Heart right ventricle (tissue), 16 donors: ENCODE measurements around the gene FBN1. TPM values are rescaled to one million over a fixed set of nuclear protein-coding genes. Genes with fewer than 3 reads are reported as not detected.

Experiments
- ATAC-seq, 8 donors: fragments of 200-7000 bp; cut with Tn5 transposase; one replicate each; pipeline ENCODE4 v1.9.1; 2020; ENCODE audit warnings: mild to moderate bottlenecking in 8 of 8, moderate library complexity in 8 of 8, moderate number of reproducible peaks in 1 of 8
- DNase-seq, 2 donors: peaks; one replicate each; pipeline ENCODE4 v3.0.0-alpha.2; 2020
- H3K27ac ChIP-seq, 10 donors: fragments of 200-600 bp; sonication (generic) in 2 of 10; one replicate each; pipeline versions ENCODE4 v1.5.0 to v1.8.0; 2020 to 2022; ENCODE audit warnings: mild to moderate bottlenecking in 3 of 10
- H3K27me3 ChIP-seq, 7 donors: fragments of 200-600 bp; one replicate each; pipeline ENCODE4 v1.8.0; 2021 to 2022; ENCODE audit warnings: mild to moderate bottlenecking in 2 of 7
- H3K36me3 ChIP-seq, 9 donors: fragments of 200-600 bp; sonication (generic) in 1 of 9; one replicate each; pipeline versions ENCODE4 v1.5.0 to v1.8.0; 2020 to 2022; ENCODE audit warnings: mild to moderate bottlenecking in 2 of 9
- H3K4me1 ChIP-seq, 9 donors: fragments of 200-600 bp; sonication (generic) in 1 of 9; one replicate each; pipeline versions ENCODE4 v1.5.0 to v1.8.0; 2020 to 2022; ENCODE audit warnings: mild to moderate bottlenecking in 4 of 9
- H3K4me3 ChIP-seq, 10 donors: fragments of 200-600 bp; sonication (generic) in 2 of 10; one replicate each; pipeline versions ENCODE4 v1.5.0 to v1.8.0; 2020 to 2022; ENCODE audit warnings: mild to moderate bottlenecking in 7 of 10, moderate library complexity in 2 of 10
- H3K9me3 ChIP-seq, 11 donors: fragments of 200-600 bp in 10 of 11; sonication (generic) in 2 of 11; one replicate each; pipeline versions ENCODE4 v1.5.0 to v1.8.0; 2013 to 2022; ENCODE audit warnings: mild to moderate bottlenecking in 2 of 11, control low read depth in 1 of 11, moderate library complexity in 1 of 11
- CTCF ChIP-seq, 9 donors: fragments of 200-600 bp; sonication (generic) in 2 of 9; IDR thresholded peaks; one replicate each; pipeline versions ENCODE4 v1.5.0 to v1.8.0; 2021 to 2022; ENCODE audit warnings: antibody characterized with exemption in 9 of 9, mild to moderate bottlenecking in 5 of 9, moderate library complexity in 1 of 9
- WGBS, 2 donors: extraction: QIAGEN DNeasy Blood & Tissue Kit; methylation state at CpG; one replicate each; pipeline ENCODE4 v1.1.7; 2013; ENCODE audit warnings: inconsistent platforms in 1 of 2; 5-methylcytosine and 5-hydroxymethylcytosine counted together
- intact Hi-C, 10 donors: fragments of 100-400 bp; cut with DNase I; formaldehyde crosslinking; loops; one replicate each; pipeline versions ENCODE4 v1.11.1 to v1.14.2; 2022
- polyA plus RNA-seq, 2 donors: library from polyadenylated mRNA; stranded (reverse); fragments of 200-250 nt; gene quantifications; one replicate each; pipeline ENCODE4 v1.2.3, GENCODE V29; 2013
- total RNA-seq, 10 donors: library from RNA; stranded (reverse); fragmentation: NEBNext Ultra II Directional in 3 of 10; extraction: Animal tissue kit (Norgen Biotek cat#: 25700) in 3 of 10; gene quantifications; one replicate each; pipeline versions ENCODE4 v1.2.1 to v1.2.4, GENCODE V29; 2021 to 2023
- donor health status: Arrhythmogenic right ventricular cardiomyopathy.
- donor health status: ischemic (EF 13 %, LVEDD 7.1; RV severe dilation, severe dysfunction).
- donor health status: healthy with polysubstance abuse.
- donor health status: DM: no; HTN: yes; CAD: no.
- donor health status: DM: no; HTN: no; CAD: no.
- donor health status: ischemic (EF 25% LVEDD 6.9; RV normal size, moderate dysfunction).
- donor health status: ischemic (EF 25% LVEDD 5.7; RV mildly dilated, moderate dysfunction).
- donor health status: healthy.
- donor health status: DM: yes; HTN: yes; CAD: no.
- donor health status: Ischemic cardiomyopathy.
- donor health status: ischemic (EF 35%, LVEDD 5.7; RV mildly dilated, moderate dysfunction).
- donor health status: nonischemic (EF 11% LVEDD 7.7; RV severe dilation, severe dysfunction).
- donor health status: DM: yes; HTN: yes; CAD: no.
- donor health status: PGD.
- donor health status: ischemic (EF 29% LVEDD 5.4; RV normal size, mild dysfunction).
- donor health status: nonischemic (EF 23%, LVEDD 6.1; RV moderate dilation, normal function).

Gene FBN1
- total and polyA plus RNA-seq, 12 donors, result 7.0 to 116 (median 31.1) TPM

- Histone ChIP-seq H3K4me1 (peaks cover 0 to 9% (median 0%) of the 10 kb centered on the region in 9 donors), H3K27me3 (no peaks in the 10 kb centered on the region), H3K4me3 (no peak overlapping the region), H3K9me3 (no peaks in the 10 kb centered on the region), H3K27ac (no peak overlapping the region), H3K36me3 (peaks cover 0 to 100% (median 29%) of the 10 kb centered on the region in 9 donors)
- no peak for TF ChIP-seq CTCF (IDR thresholded peaks at IDR 0.05)
- DNase-seq (no peak), ATAC-seq (no peak)
- intact Hi-C loops, result no loop called here
- 90 to 91% methylated on average over 2 of the region's 2 CpGs for WGBS, 2 donors
Measured at GRCh38 chr15:48442011-48442410, 203.5 kb downstream of the FBN1 start.

- ATAC-seq (peak; percentile 44 to 91 (median 77)), DNase-seq (no peak)
- no peak for TF ChIP-seq CTCF (IDR thresholded peaks at IDR 0.05)
- Histone ChIP-seq H3K27ac (peak overlapping the region in 1 of 10 donors; percentile 37), H3K36me3 (peaks cover 0 to 100% (median 23%) of the 10 kb centered on the region in 9 donors), H3K9me3 (no peaks in the 10 kb centered on the region), H3K4me3 (no peak overlapping the region), H3K27me3 (no peaks in the 10 kb centered on the region), H3K4me1 (peaks cover 0 to 9% (median 0%) of the 10 kb centered on the region in 9 donors)
- intact Hi-C loops, result no loop called here
- WGBS, 2 donors, result 33 to 40% methylated on average over 3 of the region's 3 CpGs
Measured at GRCh38 chr15:48440084-48440483, 205.4 kb downstream of the FBN1 start.

- Histone ChIP-seq H3K36me3 (peaks cover 0 to 100% (median 36%) of the 10 kb centered on the region in 9 donors), H3K4me1 (peaks cover 0 to 9% (median 0%) of the 10 kb centered on the region in 9 donors), H3K4me3 (no peak overlapping the region), H3K9me3 (no peaks in the 10 kb centered on the region), H3K27me3 (no peaks in the 10 kb centered on the region), H3K27ac (no peak overlapping the region)
- ATAC-seq (no peak), DNase-seq (no peak)
- TF ChIP-seq CTCF (IDR thresholded peaks at IDR 0.05), result no peak
- intact Hi-C loops, result no loop called here
- 76 to 78% methylated on average over 3 of the region's 3 CpGs for WGBS, 2 donors
Measured at GRCh38 chr15:48437178-48437577, 208.3 kb downstream of the FBN1 start.

- TF ChIP-seq CTCF (IDR thresholded peaks at IDR 0.05), result no peak
- ATAC-seq, result no peak
- Histone ChIP-seq H3K9me3 (no peaks in the 10 kb centered on the region), H3K4me1 (peaks cover 0 to 6% (median 0%) of the 10 kb centered on the region in 9 donors), H3K4me3 (no peak overlapping the region), H3K27me3 (no peaks in the 10 kb centered on the region), H3K27ac (no peak overlapping the region), H3K36me3 (peaks cover 0 to 100% (median 43%) of the 10 kb centered on the region in 9 donors)
- intact Hi-C loops, result no loop called here
- WGBS, 2 donors, result 87 to 91% methylated on average over 4 of the region's 4 CpGs
- no peak for DNase-seq
Measured at GRCh38 chr15:48435321-48435720, 210.2 kb downstream of the FBN1 start.
